K562 (cell line): ENCODE data around the gene NDUFB3. TPM values are rescaled to one million over a fixed set of nuclear protein-coding genes. Genes with fewer than 3 reads are reported as not detected.

Source experiments
- ATAC-seq: fragments of 200-7000 bp; cut with Tn5 transposase; 3 replicates; pipeline ENCODE4 v1.9.1; 2020; ENCODE audit warnings: moderate library complexity
- BruUV-seq: library from RNA; stranded (reverse); fragments of 400-500 nt; replicated peaks from 2 replicates; lab custom pipeline; 2021; lab: Mats Ljungman, UMichigan
- CTCF ChIA-PET: fragments of 300-600 bp; formaldehyde crosslinking; extraction: SDS; loops from one replicate; lab custom pipeline; 2021; ENCODE audit warnings: low intra/inter-chr PET ratio; lab: Yijun Ruan, JAX
- POLR2A ChIA-PET: fragments of 300-600, 350-650 bp; sonication (Branson Sonifier 250); formaldehyde crosslinking; extraction: SDS; loops from one replicate; lab custom pipeline; 2021; ENCODE audit warnings: antibody characterized with exemption, inconsistent platforms; lab: Yijun Ruan, JAX
- DNase-seq, 4 experiments: peaks; one replicate each; pipeline versions ENCODE4 v3.0.0 to v3.0.0-alpha.2; 2011 to 2018; ENCODE audit warnings: low spot score in 3 of 4, mixed read lengths in 3 of 4; ENCODE audit errors: extremely low read depth in 1 of 4
- FAIRE-seq: peaks from 2 replicates; lab custom pipeline; 2011; peaks lifted over from hg19 to GRCh38; lab: Jason Lieb, UNC
- H2AFZ ChIP-seq: 2 replicates; pipeline ENCODE4 v1.6.0; 2011; ENCODE audit warnings: low read depth, low read length, control low read depth, inconsistent platforms
- H3K27ac ChIP-seq: fragments of 200-600 bp; 3 replicates; pipeline ENCODE4 v1.8.0; 2011; ENCODE audit warnings: low read depth, mild to moderate bottlenecking, control low read depth, inconsistent platforms, low read length, moderate library complexity, mixed read lengths; ENCODE audit errors: extremely low read depth
- H3K27me3 ChIP-seq, 2 experiments: fragments of 300-600 bp in 1 of 2; 2 replicates in 1 of 2; 3 replicates in 1 of 2; pipeline versions ENCODE4 v1.6.0 to v1.8.0; 2011; ENCODE audit warnings: inconsistent platforms in 2 of 2, low read length in 2 of 2, mild to moderate bottlenecking in 1 of 2, mixed read lengths in 1 of 2, moderate library complexity in 1 of 2; ENCODE audit not compliant: control insufficient read depth in 2 of 2, insufficient read depth in 2 of 2
- H3K36me3 ChIP-seq: fragments of 300-600 bp; 3 replicates; pipeline ENCODE4 v1.8.0; 2011; ENCODE audit warnings: mild to moderate bottlenecking, low read length, inconsistent platforms; ENCODE audit not compliant: control insufficient read depth, insufficient read depth
- H3K4me1 ChIP-seq, 2 experiments: fragments of 200-600 bp in 1 of 2; replicated peaks in 1 of 2; 2 replicates in 1 of 2; 3 replicates in 1 of 2; pipeline versions ENCODE4 v1.5.1 to v1.8.0; 2011; ENCODE audit warnings: inconsistent platforms in 2 of 2, low read length in 2 of 2, mild to moderate bottlenecking in 1 of 2, mixed read lengths in 1 of 2, moderate library complexity in 1 of 2; ENCODE audit not compliant: control insufficient read depth in 2 of 2, insufficient read depth in 2 of 2
- H3K4me2 ChIP-seq: 2 replicates; pipeline ENCODE4 v1.6.1; 2011; ENCODE audit warnings: low read length, control low read depth, inconsistent platforms, mixed read lengths; ENCODE audit not compliant: insufficient read depth
- H3K4me3 ChIP-seq: fragments of 200-600 bp; sonication (generic), shearing (Covaris generic); 2 replicates; pipeline ENCODE4 v1.5.1; 2016; ENCODE audit warnings: control low read depth, inconsistent platforms
- H3K79me2 ChIP-seq: fragments of 200-600 bp; 3 replicates; pipeline ENCODE4 v1.8.0; 2011; ENCODE audit warnings: low read length, inconsistent platforms; ENCODE audit not compliant: control insufficient read depth, insufficient read depth
- H3K9ac ChIP-seq, 2 experiments: 2 replicates each; pipeline versions ENCODE4 v1.6.0 to v1.6.1; 2011; ENCODE audit warnings: low read depth in 2 of 2, low read length in 2 of 2, control low read depth in 1 of 2, inconsistent platforms in 1 of 2, mild to moderate bottlenecking in 1 of 2, mixed read lengths in 1 of 2; ENCODE audit not compliant: insufficient read depth in 1 of 2
- H3K9me1 ChIP-seq: one replicate; pipeline ENCODE4 v1.6.0; 2011; ENCODE audit warnings: inconsistent platforms, mild to moderate bottlenecking, low read length, moderate library complexity; ENCODE audit not compliant: control insufficient read depth, insufficient read depth
- H3K9me3 ChIP-seq: replicated peaks from 2 replicates; pipeline ENCODE4 v1.5.1; 2011; ENCODE audit warnings: low read depth, low read length, inconsistent platforms; ENCODE audit not compliant: control insufficient read depth, insufficient read depth
- H4K20me1 ChIP-seq: replicated peaks from 2 replicates; pipeline ENCODE4 v1.6.1; 2011; ENCODE audit warnings: low read length, inconsistent platforms, mixed read lengths; ENCODE audit not compliant: control insufficient read depth, insufficient read depth
- CBX2 ChIP-seq: fragments of 200-600 bp; sonication (generic); IDR thresholded peaks from one replicate; pipeline ENCODE4 v1.6.1; 2012; ENCODE audit warnings: mild to moderate bottlenecking, low read length, inconsistent platforms; ENCODE audit not compliant: insufficient read depth, poor library complexity, severe bottlenecking
- MIER1 ChIP-seq: fragments of 450-650 bp; IDR thresholded peaks from 2 replicates; pipeline ENCODE4 v1.6.1; 2016; ENCODE audit warnings: antibody characterized with exemption, mild to moderate bottlenecking, low read depth
- PHB ChIP-seq: fragments of 250-450 bp; sonication (Bioruptor Pico); IDR thresholded peaks from 2 replicates; pipeline ENCODE4 v1.5.0; 2021
- RHOXF2B ChIP-seq: fragments of 250-450 bp; sonication (Bioruptor Pico); conservative IDR thresholded peaks from 2 replicates; pipeline ENCODE4 v1.5.1; 2021
- SAP30 ChIP-seq: fragments of 200-600 bp; sonication (generic); IDR thresholded peaks from 2 replicates; pipeline ENCODE4 v1.6.1; 2012; ENCODE audit warnings: borderline replicate concordance, low read depth, mild to moderate bottlenecking, moderate library complexity, low read length, control low read depth, inconsistent platforms; ENCODE audit not compliant: insufficient read depth, poor library complexity, severe bottlenecking
- STAT5B ChIP-seq: fragments of 250-450 bp; sonication (Bioruptor Pico); IDR thresholded peaks from 2 replicates; pipeline ENCODE4 v1.8.0; 2021; ENCODE audit warnings: mild to moderate bottlenecking, inconsistent platforms
- ZBTB1 ChIP-seq: sonication (generic); formaldehyde crosslinking; IDR thresholded peaks from 2 replicates; pipeline ENCODE4 v1.8.1; 2023; ENCODE audit warnings: missing genetic modification reagents, low read depth, mild to moderate bottlenecking, borderline replicate concordance
- ZNF12 ChIP-seq: sonication (generic); formaldehyde crosslinking; IDR thresholded peaks from 2 replicates; pipeline ENCODE4 v1.4.0; 2020; ENCODE audit warnings: mild to moderate bottlenecking, missing genetic modification reagents
- ZNF165 ChIP-seq: fragments of 250-450 bp; sonication (Bioruptor Pico); IDR thresholded peaks from 2 replicates; pipeline ENCODE4 v1.4.0; 2020; ENCODE audit warnings: borderline replicate concordance
- ZNF778 ChIP-seq: fragments of 450-650 bp; formaldehyde crosslinking; IDR thresholded peaks from 2 replicates; pipeline ENCODE4 v1.4.0; 2020; ENCODE audit warnings: mild to moderate bottlenecking, moderate library complexity
- WGBS: fragments of 100-300 bp; shearing (Covaris generic); methylation state at CpG from one replicate; pipeline ENCODE4 v1.1.6; 2016; ENCODE audit warnings: low coverage, mixed read lengths; ENCODE audit not compliant: insufficient coverage; ENCODE audit errors: missing lambda C conversion rate; 5-methylcytosine and 5-hydroxymethylcytosine counted together
- in situ Hi-C: fragments of 300-500 bp; cut with MboI; formaldehyde crosslinking; loops from 4 replicates; pipeline ENCODE4 v1.15.0; 2018; ENCODE audit warnings: inconsistent platforms, mixed read lengths
- intact Hi-C: fragments of 100-400 bp; cut with micrococcal nuclease; formaldehyde crosslinking; loops from 2 replicates; pipeline ENCODE4 v1.14.2; 2022
- polyA plus RNA-seq, 8 experiments: library from polyadenylated mRNA; depleted of rRNA in 4 of 8; stranded (reverse) in 5 of 8; unstranded in 3 of 8; fragments of >200 nt; fragmentation: Nextera tagmentation in 2 of 8; fragmentation: Illumina TruSeq in 1 of 8; extraction: Ambion mirVana in 2 of 8; extraction: Trizol in 1 of 8; gene quantifications; 2 replicates each; pipeline versions ENCODE4 v1.2.1 to v1.2.3, GENCODE V29; 2011 to 2014; ENCODE audit warnings: inconsistent platforms in 1 of 8, missing spikeins in 1 of 8
- total RNA-seq, 7 experiments: library from RNA; depleted of rRNA in 6 of 7; stranded (reverse); fragments of >200 nt in 6 of 7; fragmentation: Illumina TruSeq in 2 of 7; extraction: Trizol in 2 of 7; gene quantifications; 2 replicates each; pipeline versions ENCODE4 v1.2.1 to v1.2.3, GENCODE V29; 2011 to 2021; ENCODE audit warnings: low replicate concordance in 1 of 7
- TF ChIP-seq, protein P1 (sequence below): sonication (generic); formaldehyde crosslinking; IDR thresholded peaks from 2 replicates; pipeline ENCODE4 v1.8.0; 2022; ENCODE audit warnings: mild to moderate bottlenecking, missing genetic modification reagents
- TF ChIP-seq, protein P2 (sequence below): sonication (generic); formaldehyde crosslinking; IDR thresholded peaks from 2 replicates; pipeline ENCODE4 v1.8.1; 2023; ENCODE audit warnings: mild to moderate bottlenecking, missing genetic modification reagents
- TF ChIP-seq, protein P3 (sequence below): fragments of 250-450 bp; sonication (Bioruptor Pico); IDR thresholded peaks from 2 replicates; pipeline ENCODE4 v1.4.0; 2020; ENCODE audit warnings: mild to moderate bottlenecking, moderate library complexity

NDUFB3 gene
- total and polyA plus RNA-seq, 9 of the 15 experiments (the other 6 are each of a cell fraction or from before 2014, with no cell fraction given) = 126 to 786 (median 156) TPM

DNA sequence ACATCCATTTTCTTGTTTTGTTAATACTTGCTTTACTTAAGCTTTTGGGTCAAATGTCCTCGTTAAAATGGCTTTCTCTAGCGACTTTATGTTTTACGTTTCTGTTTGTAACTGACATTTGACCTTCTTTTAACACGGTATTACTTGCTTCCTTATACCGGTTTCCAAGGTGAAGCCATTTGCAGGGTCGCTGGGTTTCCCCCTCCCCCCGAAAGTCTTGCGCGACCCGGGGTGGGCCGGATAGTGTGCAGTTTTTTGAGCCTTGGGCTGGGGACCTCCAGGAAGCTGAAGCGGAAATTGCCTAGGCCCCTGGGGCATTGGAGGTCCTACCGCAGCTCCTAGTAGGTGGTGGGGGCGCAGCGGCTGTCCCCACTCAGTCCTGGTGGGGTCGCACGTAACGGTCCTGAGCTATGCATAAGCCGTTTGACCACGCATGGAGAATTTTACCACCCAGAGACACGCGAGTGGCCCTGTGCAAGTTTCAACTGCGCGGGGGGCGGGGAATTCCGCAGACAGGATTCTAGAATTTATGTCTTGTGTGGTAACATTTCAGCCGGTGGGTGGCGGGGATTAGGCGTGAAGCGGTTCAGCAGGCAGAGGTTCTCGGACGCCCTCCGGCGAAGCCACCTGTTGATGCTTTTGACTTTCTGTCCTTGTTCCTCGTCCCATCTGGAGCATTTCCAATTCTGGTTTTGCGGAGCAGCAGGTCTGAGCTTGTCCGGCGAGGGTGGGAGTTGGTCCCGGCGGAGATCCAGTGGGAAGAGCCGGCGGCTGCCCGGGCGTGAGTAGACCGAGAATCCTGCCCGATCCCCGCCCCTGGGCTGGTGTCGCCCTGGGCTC is 46.5 kb downstream of the NDUFB3 start:
- Histone ChIP-seq H3K4me2 (peak overlapping the region; percentile 93), H3K36me3 (peaks cover 27% of the 10 kb centered on the region), H3K9ac (peak overlapping the region; percentile 94 to 95), H3K27me3 (no peaks in the 10 kb centered on the region), H2AFZ (peak overlapping the region; percentile 67), H3K79me2 (peaks cover 96% of the 10 kb centered on the region), H3K9me3 (no peaks in the 10 kb centered on the region), H3K9me1 (no peaks in the 10 kb centered on the region), H3K4me1 (peaks cover 17 to 27% of the 10 kb centered on the region in 2 experiments; a peak in 4 of 5 replicates), H4K20me1 (0 out of 2 replicates have a peak, but pooled peaks cover 2% of the 10 kb centered on the region), H3K27ac (peak overlapping the region; percentile 98), H3K4me3 (peak overlapping the region; percentile 93)
- intact Hi-C loops (loop anchor here (1.0 to 5.0 kb wide), 5 partner anchors 40 to 289 kb away; partner anchors contain the start of genes HYCC2 and ORC2), in situ Hi-C loops (no loop called here)
- BruUV-seq = TSS peak; percentile 46
- under 1% methylated on average over 44 of the region's 48 CpGs for WGBS
- FAIRE-seq (peak; percentile 77), DNase-seq (peak; percentile 52 to 92 (median 58)), ATAC-seq (peak; percentile 60)
- POLR2A ChIA-PET = interaction anchor here (0.6 to 1.9 kb wide), 9 partner anchors 8 to 367 kb away, joined by 3 to 7 read pairs (median 3); no protein-coding TSS in a partner anchor
- CTCF ChIA-PET = interaction anchor here (0.6 to 1.5 kb wide), 5 partner anchors 40 to 712 kb away, joined by 3 to 8 read pairs (median 3); no protein-coding TSS in a partner anchor
- TF ChIP-seq, protein P1, sequence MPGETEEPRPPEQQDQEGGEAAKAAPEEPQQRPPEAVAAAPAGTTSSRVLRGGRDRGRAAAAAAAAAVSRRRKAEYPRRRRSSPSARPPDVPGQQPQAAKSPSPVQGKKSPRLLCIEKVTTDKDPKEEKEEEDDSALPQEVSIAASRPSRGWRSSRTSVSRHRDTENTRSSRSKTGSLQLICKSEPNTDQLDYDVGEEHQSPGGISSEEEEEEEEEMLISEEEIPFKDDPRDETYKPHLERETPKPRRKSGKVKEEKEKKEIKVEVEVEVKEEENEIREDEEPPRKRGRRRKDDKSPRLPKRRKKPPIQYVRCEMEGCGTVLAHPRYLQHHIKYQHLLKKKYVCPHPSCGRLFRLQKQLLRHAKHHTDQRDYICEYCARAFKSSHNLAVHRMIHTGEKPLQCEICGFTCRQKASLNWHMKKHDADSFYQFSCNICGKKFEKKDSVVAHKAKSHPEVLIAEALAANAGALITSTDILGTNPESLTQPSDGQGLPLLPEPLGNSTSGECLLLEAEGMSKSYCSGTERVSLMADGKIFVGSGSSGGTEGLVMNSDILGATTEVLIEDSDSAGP (CRISPR knock-in tag) = no peak
- TF ChIP-seq, protein P2, sequence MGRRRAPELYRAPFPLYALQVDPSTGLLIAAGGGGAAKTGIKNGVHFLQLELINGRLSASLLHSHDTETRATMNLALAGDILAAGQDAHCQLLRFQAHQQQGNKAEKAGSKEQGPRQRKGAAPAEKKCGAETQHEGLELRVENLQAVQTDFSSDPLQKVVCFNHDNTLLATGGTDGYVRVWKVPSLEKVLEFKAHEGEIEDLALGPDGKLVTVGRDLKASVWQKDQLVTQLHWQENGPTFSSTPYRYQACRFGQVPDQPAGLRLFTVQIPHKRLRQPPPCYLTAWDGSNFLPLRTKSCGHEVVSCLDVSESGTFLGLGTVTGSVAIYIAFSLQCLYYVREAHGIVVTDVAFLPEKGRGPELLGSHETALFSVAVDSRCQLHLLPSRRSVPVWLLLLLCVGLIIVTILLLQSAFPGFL (CRISPR knock-in tag) = no peak
- no peak for TF ChIP-seq ZNF778 (CRISPR knock-in tag)
- TF ChIP-seq ZNF165 = no peak
- TF ChIP-seq, protein P3, sequence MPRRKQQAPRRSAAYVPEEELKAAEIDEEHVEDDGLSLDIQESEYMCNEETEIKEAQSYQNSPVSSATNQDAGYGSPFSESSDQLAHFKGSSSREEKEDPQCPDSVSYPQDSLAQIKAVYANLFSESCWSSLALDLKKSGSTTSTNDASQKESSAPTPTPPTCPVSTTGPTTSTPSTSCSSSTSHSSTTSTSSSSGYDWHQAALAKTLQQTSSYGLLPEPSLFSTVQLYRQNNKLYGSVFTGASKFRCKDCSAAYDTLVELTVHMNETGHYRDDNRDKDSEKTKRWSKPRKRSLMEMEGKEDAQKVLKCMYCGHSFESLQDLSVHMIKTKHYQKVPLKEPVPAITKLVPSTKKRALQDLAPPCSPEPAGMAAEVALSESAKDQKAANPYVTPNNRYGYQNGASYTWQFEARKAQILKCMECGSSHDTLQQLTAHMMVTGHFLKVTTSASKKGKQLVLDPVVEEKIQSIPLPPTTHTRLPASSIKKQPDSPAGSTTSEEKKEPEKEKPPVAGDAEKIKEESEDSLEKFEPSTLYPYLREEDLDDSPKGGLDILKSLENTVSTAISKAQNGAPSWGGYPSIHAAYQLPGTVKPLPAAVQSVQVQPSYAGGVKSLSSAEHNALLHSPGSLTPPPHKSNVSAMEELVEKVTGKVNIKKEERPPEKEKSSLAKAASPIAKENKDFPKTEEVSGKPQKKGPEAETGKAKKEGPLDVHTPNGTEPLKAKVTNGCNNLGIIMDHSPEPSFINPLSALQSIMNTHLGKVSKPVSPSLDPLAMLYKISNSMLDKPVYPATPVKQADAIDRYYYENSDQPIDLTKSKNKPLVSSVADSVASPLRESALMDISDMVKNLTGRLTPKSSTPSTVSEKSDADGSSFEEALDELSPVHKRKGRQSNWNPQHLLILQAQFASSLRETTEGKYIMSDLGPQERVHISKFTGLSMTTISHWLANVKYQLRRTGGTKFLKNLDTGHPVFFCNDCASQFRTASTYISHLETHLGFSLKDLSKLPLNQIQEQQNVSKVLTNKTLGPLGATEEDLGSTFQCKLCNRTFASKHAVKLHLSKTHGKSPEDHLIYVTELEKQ (CRISPR knock-in tag) = no peak
- TF ChIP-seq SAP30 = no peak
- TF ChIP-seq RHOXF2B (CRISPR knock-in tag) = no peak
- no peak for TF ChIP-seq STAT5B
- no peak for TF ChIP-seq CBX2
- TF ChIP-seq ZNF12 = no peak
- no peak for TF ChIP-seq MIER1
- no peak for TF ChIP-seq PHB (CRISPR knock-in tag)
- TF ChIP-seq ZBTB1 (CRISPR knock-in tag) = no peak
